Ecto neural progenitor cell (in vitro differentiated cells): Measurements from ENCODE around the gene ONECUT3.

Experiments used
- DNase-seq: peaks from one replicate; pipeline ENCODE4 v3.0.0-alpha.2; 2018; ENCODE audit warnings: low spot score

The ONECUT3 gene

GRCh38 chr19:1768248-1768647 lies 14.9 kb downstream of the ONECUT3 start:
- DNase-seq: no peak

GRCh38 chr19:1768918-1769644 lies 15.8 kb downstream of the ONECUT3 start:
- no peak for DNase-seq

- DNase-seq: no peak
These were observed 16.3 kb downstream of the ONECUT3 start for GRCh38 chr19:1769645-1769985.

- no peak for DNase-seq
These were observed 17.7 kb downstream of the ONECUT3 start for GRCh38 chr19:1770866-1771576.

- no peak for DNase-seq
These were observed 19.9 kb downstream of the ONECUT3 start for GRCh38 chr19:1773184-1773583.

GRCh38 chr19:1774989-1775772 lies 21.9 kb downstream of the ONECUT3 start:
- DNase-seq: no peak

GRCh38 chr19:1775951-1776605 lies 22.8 kb downstream of the ONECUT3 start:
- DNase-seq: no peak

- DNase-seq: no peak
These were observed 23.4 kb downstream of the ONECUT3 start for GRCh38 chr19:1776606-1777147.

- no peak for DNase-seq
These were observed 23.8 kb downstream of the ONECUT3 start for GRCh38 chr19:1777149-1777548.

GRCh38 chr19:1779574-1779973 lies 26.3 kb downstream of the ONECUT3 start:
- DNase-seq: no peak

GRCh38 chr19:1780272-1780958 lies 27.1 kb downstream of the ONECUT3 start:
- DNase-seq: no peak

GRCh38 chr19:1782521-1782920 lies 29.2 kb downstream of the ONECUT3 start:
- no peak for DNase-seq

GRCh38 chr19:1783354-1783753 lies 30.0 kb downstream of the ONECUT3 start:
- DNase-seq: no peak

- no peak for DNase-seq
These were observed 30.6 kb downstream of the ONECUT3 start for GRCh38 chr19:1783874-1784273.

- DNase-seq: no peak
These were observed 32.0 kb downstream of the ONECUT3 start for GRCh38 chr19:1785310-1785709.

- DNase-seq: no peak
These were observed 33.4 kb downstream of the ONECUT3 start for GRCh38 chr19:1786668-1787067.

- no peak for DNase-seq
These were observed 33.8 kb downstream of the ONECUT3 start for GRCh38 chr19:1787116-1787515.

GRCh38 chr19:1789261-1790041 lies 36.1 kb downstream of the ONECUT3 start:
- no peak for DNase-seq

- no peak for DNase-seq
These were observed 36.9 kb downstream of the ONECUT3 start for GRCh38 chr19:1790054-1790792.

- DNase-seq: no peak
These were observed 38.6 kb downstream of the ONECUT3 start for GRCh38 chr19:1791879-1792278.
